Gastrocnemius medialis (tissue), 4 donors: ENCODE data around the gene AAR2.

Source experiments
- POLR2A ChIP-seq, 2 donors: fragments of 450-650 bp; IDR thresholded peaks; one replicate each; pipeline ENCODE4 v1.6.1; 2017; ENCODE audit warnings: antibody characterized with exemption in 2 of 2, mild to moderate bottlenecking in 2 of 2, moderate library complexity in 2 of 2
- TF ChIP-seq, protein P1 (sequence below), 5 experiments: fragments of 450-650 bp in 3 of 5; fragments of 200-600 bp in 2 of 5; sonication (generic) in 2 of 5; IDR thresholded peaks in 4 of 5; conservative IDR thresholded peaks in 1 of 5; 1 replicate in 4 of 5; 2 replicates in 1 of 5; pipeline ENCODE4 v1.5.1; 2016 to 2019; ENCODE audit warnings: antibody characterized with exemption in 5 of 5, mild to moderate bottlenecking in 3 of 5, moderate library complexity in 3 of 5

DNA sequence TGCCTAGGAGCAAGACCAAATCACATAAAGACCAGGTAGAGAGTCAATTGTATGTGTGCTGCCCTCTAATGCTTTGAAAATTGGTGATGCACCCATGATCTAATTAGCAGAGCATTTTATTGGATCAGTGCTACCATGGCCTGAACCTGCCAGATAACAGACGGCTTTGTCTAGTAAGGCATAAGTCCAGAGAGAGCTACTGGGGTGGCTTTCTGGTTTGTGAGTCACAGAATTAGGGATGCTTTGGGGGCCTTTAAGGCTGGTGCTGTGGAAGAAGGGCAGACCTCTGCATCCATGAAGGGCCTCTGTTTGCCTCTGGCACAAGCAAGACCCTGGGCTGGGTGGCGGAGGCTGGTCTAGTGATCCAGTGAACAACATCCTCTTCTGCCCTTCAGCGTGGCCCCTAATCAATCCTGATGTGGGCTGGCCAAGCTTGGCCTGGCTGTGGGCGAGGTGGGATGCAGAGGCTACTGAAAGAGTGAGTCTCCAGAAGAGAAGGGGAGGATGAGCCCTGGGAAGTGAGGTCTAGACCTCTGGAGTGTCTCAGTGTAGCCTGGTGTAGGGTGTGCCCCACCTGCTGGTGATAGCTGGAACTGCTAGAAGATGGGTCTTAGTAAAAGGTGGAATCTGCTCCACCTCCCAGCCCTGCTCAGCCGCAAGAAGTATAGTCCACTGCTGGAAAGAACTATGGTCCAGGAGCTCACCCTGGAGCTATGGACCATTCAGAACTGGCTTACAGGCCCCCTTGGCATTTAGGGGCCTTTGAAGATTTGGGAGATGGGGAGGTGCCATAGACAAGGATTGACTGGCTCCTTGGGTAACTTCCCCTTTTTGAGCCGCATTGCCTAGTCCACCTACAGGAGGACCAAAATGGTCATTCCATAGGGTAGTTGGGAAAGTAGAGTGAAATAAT lies 36.7 kb upstream of the AAR2 start:
- TF ChIP-seq, protein P1, sequence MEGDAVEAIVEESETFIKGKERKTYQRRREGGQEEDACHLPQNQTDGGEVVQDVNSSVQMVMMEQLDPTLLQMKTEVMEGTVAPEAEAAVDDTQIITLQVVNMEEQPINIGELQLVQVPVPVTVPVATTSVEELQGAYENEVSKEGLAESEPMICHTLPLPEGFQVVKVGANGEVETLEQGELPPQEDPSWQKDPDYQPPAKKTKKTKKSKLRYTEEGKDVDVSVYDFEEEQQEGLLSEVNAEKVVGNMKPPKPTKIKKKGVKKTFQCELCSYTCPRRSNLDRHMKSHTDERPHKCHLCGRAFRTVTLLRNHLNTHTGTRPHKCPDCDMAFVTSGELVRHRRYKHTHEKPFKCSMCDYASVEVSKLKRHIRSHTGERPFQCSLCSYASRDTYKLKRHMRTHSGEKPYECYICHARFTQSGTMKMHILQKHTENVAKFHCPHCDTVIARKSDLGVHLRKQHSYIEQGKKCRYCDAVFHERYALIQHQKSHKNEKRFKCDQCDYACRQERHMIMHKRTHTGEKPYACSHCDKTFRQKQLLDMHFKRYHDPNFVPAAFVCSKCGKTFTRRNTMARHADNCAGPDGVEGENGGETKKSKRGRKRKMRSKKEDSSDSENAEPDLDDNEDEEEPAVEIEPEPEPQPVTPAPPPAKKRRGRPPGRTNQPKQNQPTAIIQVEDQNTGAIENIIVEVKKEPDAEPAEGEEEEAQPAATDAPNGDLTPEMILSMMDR (IDR thresholded peaks at IDR 0.05 in 4 of 5, conservative IDR thresholded peaks at IDR 0.05 in 1 of 5): peak; percentile 73 to 90 (median 85)
- TF ChIP-seq POLR2A (IDR thresholded peaks at IDR 0.05): no peak
